Camera-type eye (tissue), 1 donor: ENCODE results near the gene SLC32A1. TPM values are rescaled to one million over a fixed set of nuclear protein-coding genes. Genes with fewer than 3 reads are reported as not detected.

ENCODE experiments used
- total RNA-seq: library from RNA; depleted of rRNA; stranded (reverse); fragments of >200 nt; gene quantifications from one replicate; pipeline ENCODE4 v1.2.3, GENCODE V29; 2014

SLC32A1 gene
- 8.2 TPM for total RNA-seq

GRCh38 chr20:38723848-38724625, at the start of gene SLC32A1:
TSS of gene SLC32A1 (plus strand) at chr20:38724486. CDS start at chr20:38724725, 239 bp downstream.

GRCh38 chr20:38748097-38748860, 24.0 kb downstream of the SLC32A1 start, which contains the start of gene ACTR5:
TSS of gene ACTR5 (plus strand) at chr20:38748460. CDS start at chr20:38748479, 19 bp downstream.

Other genes starting within 250 kb of the SLC32A1 start
- not detected for gene ADIG, start 143.3 kb upstream of the SLC32A1 start, total RNA-seq
- 0.16 TPM for gene ARHGAP40, start 122.7 kb upstream of the SLC32A1 start, total RNA-seq
- 15.9 TPM for gene ACTR5, start 24.0 kb downstream of the SLC32A1 start, total RNA-seq
- gene PPP1R16B, start 81.2 kb downstream of the SLC32A1 start, total RNA-seq, result 7.5 TPM
- gene FAM83D, start 201.9 kb downstream of the SLC32A1 start, total RNA-seq, result 6.3 TPM
- gene DHX35, start 237.9 kb downstream of the SLC32A1 start, total RNA-seq, result 22.5 TPM